ENCODE results near the gene KIDINS220.

KIDINS220 gene

DNA sequence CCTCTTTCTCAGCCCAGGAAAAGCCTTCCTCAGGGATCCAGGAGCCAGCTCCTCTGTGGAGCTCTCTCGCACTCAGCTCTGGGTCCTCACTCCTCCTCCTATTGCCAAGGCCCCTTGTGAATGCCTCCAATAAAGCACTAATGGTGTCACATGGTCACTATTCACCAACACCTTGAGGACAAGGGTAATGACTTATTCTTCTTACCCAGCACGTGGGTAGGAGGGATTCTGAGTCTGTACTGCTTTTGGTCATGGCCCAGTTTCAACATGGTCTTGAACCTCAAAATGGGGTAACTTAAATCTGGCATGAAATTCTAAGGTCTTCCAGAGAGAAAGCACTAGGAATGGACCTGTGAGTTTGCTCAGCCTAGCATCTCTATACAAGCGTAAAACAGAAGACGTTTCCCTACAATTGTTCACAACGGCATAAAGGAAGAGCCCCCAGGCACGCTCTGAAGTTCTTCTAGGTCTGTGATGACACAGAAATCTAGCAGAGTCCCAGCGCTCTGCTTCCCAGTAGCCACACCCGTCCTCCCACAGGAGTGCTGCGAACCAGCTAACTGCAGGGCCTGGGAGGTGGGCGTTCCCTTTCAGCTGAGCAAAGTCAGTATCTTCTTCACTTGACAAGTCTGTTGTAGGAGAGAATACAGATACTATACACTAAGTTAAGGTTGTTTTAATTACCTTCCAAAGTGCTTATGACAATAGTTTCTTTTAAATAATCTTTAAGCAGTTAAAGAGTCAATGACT, 14.6 kb upstream of the KIDINS220 start:
- DNase-seq (ENCODE audit: low spot score), result no peak

GRCh38 chr2:8850845-8851487, 13.6 kb upstream of the KIDINS220 start:
- DNase-seq (ENCODE audit: low spot score), result no peak

DNA sequence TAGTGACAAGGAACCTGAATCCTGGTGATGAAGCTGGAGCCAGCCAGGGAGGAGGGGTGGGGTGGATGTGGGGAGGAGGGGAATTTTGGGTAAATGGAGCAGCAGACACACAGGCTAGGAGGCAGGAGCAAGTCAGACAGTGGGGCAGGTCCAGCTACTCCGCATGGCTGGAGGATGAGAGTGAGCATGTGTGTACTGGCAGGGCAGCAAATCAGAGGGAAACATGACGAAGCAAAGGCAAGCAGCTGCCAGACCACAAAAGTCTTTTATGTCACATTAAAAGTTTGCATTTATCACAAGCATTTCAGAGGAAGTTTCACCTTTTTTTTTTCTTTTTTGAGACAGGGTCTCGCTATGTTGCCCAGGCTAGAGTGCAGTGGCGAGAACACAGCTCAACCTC, 11.9 kb upstream of the KIDINS220 start:
- no peak for DNase-seq (ENCODE audit: low spot score)

DNA sequence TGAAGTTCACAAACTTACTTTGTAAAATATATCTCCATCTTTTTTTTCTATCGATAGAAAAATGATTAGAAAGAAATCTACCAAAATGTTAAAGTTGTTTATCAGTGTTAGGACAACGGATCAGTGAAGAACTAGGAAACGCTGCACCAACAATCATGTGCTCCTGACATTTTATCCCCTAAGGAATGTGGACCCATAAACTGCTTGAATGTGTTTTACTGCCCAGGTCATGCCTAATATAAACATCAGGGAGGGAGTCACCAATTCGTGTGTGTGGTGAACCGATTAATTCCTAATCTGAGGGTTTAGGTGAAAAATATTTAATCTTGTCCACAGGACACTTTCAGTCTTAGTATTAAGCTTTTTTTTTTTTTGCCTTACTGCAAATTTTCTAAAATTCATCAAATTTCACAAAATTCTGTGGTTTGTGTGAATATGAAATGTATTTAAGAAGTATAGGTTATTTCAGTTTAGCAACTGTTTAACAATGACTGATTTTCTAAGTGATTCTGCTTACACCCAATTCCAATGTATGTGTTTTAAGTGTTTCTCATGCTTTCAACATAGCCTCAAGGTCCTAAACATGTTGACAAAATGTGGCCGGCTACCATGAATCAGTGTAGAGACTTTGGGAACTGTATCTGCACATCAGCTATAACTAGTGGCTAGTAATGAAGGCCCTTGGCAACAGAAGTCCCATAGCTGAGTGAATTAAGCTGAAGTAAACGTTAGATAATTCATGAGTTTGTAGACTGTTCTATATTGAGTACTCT, 11.1 kb upstream of the KIDINS220 start:
- no peak for DNase-seq (ENCODE audit: low spot score)

DNA sequence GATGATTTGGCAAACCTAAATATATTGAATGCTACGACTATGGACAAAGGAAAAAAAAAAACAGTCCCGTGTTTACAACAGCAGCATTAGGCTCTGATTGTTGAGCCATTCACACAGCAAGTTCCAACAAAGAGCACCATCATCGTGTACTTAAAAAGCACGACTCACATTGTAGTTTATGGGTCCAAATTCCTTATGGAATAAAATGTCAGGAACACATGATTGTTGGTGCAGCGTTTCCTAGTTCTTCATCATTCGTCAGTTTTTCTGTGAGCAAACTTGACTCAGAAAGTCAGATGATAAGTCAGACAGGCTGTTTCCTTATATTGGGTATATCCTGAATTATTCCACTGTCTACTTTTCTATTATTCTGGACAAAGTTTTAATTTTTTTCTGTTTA, 10.0 kb upstream of the KIDINS220 start:
- DNase-seq (ENCODE audit: low spot score), result no peak

GRCh38 chr2:8841932-8842331, 4.5 kb upstream of the KIDINS220 start:
- no peak for DNase-seq (ENCODE audit: low spot score)

- DNase-seq (ENCODE audit: low spot score), result no peak
Measured at GRCh38 chr2:8840475-8841091, 3.2 kb upstream of the KIDINS220 start.

GRCh38 chr2:8839189-8839965, 2.0 kb upstream of the KIDINS220 start:
- no peak for DNase-seq (ENCODE audit: low spot score)

GRCh38 chr2:8837795-8838140, 355 bp upstream of the KIDINS220 start:
- DNase-seq (ENCODE audit: low spot score), result no peak

DNA sequence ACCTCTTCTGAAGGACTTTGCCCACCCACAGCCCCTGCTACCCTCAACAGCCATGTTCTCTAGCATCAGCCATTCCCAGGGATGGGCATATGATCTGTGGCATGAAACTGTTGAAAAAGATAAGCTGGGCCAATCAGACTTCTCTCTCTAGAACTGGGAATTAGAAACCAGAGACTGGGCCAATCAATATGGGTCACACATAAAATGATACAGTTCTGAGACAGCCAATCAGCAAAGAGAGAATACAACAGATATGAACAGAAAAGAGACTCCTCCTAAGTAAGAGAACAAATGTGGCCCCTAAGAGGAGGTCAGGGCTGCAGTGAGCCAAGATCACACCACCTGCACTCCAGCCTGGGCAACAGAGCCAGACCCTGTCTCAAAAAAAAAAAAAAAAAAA, 2.1 kb downstream of the KIDINS220 start:
- no peak for DNase-seq (ENCODE audit: low spot score)

DNA sequence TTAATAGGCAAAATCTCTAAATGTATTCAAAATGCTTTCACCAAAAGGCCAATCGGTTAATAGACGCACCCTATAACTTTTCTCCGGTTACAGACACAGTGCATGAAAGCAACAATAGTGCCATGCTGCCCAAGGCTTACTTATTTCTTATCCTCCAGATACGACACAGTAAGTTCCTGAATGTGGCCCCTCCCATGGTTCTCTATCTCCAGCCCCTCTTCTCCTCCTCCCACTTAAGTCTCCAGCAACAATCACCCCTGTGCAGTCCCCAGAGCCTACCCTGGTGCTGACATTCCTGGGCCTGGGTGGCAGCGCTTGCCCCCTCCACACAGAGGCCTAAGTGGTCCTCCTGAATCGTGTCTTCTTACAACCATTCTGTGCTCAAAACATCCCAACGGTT, 3.6 kb downstream of the KIDINS220 start:
- no peak for DNase-seq (ENCODE audit: low spot score)

DNA sequence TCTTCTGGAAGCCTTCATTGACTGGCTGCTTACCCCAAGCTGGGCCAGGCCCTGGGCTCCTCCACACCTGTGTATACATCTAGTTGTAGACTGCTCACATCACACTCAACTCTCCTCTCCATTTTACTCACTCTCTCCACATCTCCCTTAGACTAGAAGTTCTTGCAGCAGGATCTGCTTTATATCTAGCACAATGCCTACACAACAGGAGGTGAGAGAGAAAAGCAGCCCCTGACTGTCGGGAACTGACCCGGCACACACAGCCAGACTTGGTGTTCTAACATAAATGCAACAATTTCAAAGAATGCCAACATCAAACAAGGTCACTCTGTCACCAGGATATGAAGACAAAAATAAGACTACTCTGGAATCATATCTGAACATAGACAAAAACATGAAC, 5.9 kb downstream of the KIDINS220 start:
- DNase-seq (ENCODE audit: low spot score), result no peak

DNA sequence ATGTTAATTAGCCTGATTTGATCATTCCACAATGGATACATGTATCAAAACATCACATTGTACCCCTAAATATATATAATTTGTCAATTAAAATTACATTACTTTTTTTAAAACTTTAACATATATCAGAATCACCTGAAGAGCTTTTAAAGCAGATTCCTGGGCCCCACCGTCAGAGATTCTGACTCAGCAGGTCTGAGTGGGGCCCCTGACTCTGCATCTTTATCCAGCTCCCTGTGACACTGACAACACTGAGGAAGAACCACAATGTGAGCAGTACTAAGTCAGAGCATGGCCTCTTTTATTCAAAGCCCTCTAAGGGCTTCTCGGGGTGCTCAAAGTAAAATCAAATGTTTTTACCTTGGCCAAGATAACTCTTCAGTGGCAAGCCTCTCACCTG, 9.7 kb downstream of the KIDINS220 start:
- DNase-seq (ENCODE audit: low spot score), result no peak

DNA sequence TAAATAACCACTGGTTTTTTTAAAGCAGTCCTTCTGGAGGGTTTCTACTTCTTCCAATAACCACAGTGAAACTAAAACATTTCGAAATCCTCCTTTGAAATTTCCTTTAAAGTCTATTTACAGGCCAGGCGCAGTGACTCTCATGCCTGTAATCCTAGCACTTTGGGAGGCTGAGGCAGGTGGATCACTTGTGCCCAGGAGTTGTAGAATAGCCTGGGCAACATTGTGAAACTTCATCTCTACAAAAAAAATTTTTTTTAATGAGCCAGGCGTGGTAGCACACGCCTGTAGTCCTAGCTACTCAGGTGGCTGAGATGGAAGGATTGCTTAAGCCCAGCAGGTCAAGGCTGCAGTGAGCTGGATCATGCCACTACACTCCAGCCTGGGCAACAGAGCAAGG, 15.2 kb downstream of the KIDINS220 start:
- no peak for DNase-seq (ENCODE audit: low spot score)

- no peak for DNase-seq (ENCODE audit: low spot score)
Measured at GRCh38 chr2:8821276-8822217, 15.9 kb downstream of the KIDINS220 start.

DNA sequence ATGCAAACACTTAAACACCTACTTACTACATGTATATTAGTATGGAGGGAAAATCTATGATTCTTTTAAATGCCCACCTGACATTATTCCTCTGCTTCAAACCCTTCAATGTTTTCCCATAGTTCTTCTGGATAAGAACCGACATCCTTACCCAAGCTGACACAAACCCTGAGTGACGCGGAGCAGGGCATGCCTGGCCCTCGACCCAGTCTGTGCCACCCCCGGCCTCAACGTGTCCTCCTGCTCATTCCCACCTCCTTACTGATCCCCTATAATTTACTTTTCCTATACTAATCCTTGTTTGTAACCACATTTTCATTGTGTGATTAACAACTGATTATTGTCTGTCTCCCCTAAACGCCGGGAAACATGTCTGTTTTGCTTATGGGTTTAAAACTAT, 17.5 kb downstream of the KIDINS220 start:
- no peak for DNase-seq (ENCODE audit: low spot score)

GRCh38 chr2:8819194-8819593, 18.2 kb downstream of the KIDINS220 start:
- DNase-seq (ENCODE audit: low spot score), result no peak

DNA sequence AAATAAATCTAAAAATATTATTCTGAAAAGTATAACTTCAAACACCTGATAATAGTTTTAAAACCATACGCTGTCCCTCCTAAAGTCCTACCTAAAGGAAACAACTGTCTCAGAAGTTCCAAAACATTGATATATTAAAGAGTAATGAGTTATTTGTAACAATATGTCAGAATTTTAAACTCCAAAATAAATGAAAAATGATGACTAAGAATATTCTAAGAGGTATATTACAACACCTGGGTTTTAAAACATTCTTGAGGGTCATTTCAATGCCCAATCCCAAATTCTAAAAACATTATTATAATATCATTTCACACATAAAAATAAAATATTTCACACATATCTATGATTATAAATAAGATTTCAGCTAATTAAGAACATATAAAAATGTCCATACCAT, 20.2 kb downstream of the KIDINS220 start:
- DNase-seq (ENCODE audit: low spot score), result no peak

DNA sequence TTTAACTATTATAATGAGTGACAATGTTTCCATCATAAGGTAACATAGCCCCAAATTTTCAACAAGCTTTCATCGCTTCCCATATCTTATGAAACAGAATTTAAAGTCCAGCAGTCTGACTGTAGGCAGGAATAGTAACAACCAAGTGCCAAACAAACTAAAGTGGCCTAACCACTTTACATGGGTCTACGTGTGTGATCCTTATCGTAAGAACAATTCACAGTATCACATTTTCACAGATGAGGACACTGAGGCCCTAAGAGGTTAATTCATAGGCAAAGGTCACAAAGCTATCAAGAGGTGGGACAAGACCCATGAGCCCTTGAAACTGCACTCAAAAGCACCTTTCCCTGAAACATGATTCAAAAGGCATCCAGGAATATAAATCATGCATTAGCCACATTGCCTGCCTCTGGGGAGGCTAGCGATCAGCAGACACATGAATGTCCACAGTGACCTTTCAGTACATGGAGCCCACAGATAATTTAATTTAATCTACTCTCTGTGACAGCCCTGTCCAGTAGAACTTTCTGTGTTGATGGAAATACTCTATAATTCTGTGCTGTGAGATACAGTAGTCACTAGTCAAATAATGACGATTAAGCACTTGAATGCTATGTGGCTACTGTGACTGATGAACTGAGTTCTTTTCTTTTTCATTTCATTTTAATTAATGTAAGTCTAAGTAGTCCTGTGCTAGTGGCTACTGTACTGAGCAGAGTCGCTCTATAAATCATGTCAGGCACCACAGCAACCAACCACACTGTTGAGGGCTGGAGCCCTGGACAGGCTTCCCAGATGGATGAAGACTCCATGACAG, 30.3 kb downstream of the KIDINS220 start:
- no peak for DNase-seq (ENCODE audit: low spot score)
